ENCODE data around the gene SETD3. TPM values are rescaled to one million over a fixed set of nuclear protein-coding genes. Genes with fewer than 3 reads are reported as not detected.

SETD3 gene
- polyA plus RNA-seq, 1 donor, result 75.6 TPM

DNA sequence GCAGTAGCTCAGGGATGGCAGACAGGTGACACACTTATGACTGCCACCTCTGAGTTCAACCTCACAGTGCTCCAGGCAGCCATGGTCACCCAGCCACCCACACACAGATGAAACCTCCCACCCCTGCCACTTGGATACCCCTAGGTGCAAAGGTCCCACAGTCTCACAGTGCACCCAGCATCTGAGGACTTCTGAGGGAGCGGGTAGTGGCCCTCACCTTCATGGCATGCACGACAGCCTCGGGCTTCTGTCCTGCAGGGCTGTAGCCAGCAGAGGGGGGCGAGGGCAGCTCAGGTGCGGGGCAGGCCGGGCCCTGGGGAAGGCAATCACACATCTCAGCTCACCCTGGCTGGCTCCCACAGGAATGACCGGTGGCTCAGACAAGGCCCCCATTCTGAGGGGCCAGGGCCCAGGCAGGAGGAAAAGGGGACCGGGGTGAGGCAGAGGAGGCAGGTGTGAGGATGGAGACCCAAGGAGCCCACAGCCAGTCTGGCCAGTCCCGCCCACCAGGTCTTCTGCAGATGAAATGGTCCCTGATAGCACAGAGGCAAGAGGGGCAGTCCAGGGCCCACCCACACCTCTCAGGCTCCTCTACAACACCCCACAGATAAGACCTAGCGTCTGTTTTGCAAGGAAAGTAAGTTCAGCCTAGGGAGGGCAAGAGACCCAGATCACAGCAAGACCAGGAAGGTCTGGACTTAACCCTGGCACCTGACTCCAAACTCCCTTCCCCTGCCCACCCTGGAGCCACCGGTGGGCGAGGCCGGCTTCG is 36.4 kb upstream of the SETD3 start:
- DNase-seq (ENCODE audit: low read depth), result no peak

DNA sequence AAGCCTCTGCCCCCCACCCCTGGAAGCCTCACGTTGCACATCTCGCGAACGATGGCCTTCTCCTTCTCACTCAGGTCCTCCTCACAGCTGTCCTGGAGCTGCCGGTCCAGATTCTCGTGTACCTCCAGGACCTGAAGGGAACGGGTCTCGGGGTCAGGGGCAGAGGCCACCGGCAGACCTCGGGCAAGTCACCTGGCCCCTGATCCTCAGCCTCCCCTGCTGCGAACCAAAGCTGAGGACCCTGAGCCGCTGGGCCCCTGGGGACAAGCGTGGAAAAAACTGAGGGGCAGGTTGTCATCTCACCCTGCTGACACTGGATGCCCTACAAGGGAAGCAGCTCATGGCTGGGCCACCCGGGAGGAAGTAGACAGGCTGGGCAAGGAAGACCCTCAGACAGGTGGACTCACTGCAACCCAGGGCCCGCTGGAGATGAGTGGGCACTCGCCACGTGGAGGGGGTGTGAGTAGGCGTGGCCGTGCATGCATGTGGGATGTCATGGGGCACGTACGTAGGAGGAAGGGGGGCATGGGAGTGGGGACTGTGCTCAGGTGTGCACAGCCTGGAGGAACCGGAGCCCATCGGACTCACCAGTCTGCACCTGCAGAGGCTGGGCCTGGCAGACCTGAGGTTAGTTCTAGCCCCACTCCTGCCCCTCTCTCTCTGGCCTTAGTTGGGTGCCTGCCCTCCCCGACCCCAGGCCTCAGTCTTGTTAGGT is 35.7 kb upstream of the SETD3 start:
- DNase-seq (ENCODE audit: low read depth), result no peak

DNA sequence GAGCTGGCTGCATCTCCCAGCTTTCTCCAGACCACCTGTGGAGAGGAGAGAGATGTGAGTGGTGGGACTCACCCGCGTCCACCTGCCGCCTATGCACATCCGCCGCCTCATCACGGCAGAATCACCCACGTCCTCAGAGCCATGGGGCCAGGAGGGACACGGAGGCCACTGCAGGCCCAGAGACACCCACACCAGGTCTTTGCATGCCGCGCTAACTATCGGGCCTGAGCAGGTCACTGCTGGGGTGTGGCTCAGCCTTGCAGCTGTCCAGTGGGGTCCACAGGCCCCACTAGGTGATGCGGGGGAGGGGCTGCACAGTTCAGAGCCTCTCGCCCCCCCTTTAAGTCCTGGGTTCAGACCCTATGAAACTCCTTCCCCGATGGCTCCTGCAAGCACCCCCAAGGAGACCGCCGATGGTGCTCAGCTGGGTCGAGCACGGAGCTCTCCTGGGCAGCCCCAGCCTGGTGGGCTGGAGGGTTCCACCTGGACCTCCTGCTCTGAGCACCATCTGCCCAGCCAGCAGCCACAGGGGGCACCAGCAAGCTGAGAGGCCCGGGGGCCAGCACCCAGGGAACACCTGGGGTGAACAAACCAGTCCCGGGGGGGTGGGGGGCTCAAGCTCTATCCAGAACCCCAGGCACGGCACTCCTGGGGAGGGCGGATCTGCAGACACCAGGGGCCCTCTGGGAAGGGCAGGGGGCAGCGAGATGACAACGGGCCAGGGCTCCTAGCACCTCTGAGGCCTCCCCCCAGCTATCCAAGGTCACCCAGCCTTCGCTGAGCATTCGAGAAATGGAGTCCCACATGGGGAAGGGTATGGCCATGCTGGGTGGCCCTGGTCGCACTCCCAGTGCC is 34.9 kb upstream of the SETD3 start:
- no peak for DNase-seq (ENCODE audit: low read depth)

DNA sequence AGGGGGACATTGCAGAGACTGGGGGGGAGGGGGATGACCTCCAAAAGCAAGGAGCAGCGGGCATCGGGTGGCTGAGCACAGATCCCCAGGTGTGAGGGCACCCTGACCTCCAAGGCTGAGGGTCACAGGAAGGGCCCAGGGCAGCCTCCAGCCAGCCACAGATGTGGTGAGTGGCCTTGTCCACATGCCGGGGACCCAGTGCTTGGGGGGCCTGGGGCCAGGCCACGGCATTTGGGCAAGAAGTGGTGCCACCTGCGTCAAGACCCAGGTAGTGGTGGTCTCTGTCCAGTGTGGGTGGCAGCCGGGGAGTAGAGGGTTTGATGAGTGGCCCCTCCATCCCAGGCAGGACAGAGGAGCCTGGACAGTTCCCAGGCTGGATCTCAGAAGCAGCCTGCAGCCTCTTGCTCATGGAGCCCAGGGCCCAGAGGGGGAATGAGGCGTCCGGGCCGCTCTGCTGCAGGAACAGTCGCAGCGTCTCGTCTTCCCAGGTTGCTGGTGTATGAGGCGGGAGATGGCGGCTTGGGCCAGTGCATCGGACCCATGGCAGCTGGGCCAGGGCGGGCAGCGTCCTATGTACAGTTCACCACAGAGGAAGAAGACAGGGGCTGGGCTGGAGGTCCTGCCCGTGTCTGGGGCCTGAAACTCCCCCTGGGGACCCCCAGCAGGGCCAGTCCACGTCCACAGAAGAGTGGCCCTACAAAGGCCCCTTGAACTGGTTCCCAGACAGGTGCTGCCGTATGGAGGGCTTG is 34.1 kb upstream of the SETD3 start:
- DNase-seq (ENCODE audit: low read depth), result no peak

DNA sequence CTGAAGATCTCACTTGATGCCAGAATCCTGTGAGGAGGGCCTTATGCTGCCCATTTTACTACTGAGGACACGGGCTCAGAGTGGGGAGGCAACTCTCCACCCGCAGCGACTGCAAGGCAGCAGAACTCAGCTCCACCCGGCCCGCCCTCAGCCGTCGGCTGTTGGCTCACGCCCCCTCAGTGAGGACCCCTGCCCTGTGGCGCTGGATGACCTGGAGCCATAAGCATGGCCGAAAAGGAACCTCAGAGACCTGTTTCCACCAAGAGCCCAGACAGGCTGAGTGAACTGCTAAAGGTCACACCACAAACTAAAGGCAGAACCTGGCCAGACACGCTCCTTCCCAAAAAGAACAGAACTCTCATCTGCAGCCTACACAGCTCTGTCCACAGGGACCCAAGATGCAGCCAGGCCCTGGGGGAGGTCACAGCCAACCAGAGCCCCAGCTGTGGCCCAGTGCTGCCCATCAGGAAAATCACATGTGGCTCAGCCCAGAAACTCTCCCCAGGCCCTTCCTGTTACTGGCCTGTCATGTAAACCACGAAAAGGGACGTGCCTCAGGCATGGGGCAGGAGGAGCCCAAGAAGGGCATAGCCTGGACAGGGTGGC is 33.4 kb upstream of the SETD3 start:
- no peak for DNase-seq (ENCODE audit: low read depth)

DNA sequence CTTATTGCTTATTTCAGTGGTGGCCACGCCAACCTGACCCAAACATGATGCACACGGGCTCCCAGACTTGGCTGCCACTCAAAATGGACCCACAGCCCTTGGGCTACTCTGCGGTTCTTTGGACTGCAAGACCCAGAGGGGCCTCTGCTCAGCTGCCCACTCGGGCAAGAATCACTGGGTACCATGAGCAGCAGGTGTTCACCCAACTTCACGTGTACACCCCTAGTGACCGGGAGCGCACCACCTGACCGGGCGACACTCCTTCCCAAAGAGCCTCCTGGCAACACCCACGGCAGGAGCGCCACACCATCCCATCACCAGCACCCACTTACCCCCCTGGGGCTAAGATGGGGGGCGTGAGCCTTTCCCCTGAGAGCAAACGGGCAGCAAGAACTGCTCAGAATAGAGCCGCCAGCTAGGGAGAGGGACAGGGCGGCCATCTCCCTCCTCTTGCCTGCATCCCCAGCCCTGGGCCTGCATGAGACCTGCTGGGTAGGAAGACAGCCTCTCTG is 32.6 kb upstream of the SETD3 start:
- DNase-seq (ENCODE audit: low read depth), result no peak

DNA sequence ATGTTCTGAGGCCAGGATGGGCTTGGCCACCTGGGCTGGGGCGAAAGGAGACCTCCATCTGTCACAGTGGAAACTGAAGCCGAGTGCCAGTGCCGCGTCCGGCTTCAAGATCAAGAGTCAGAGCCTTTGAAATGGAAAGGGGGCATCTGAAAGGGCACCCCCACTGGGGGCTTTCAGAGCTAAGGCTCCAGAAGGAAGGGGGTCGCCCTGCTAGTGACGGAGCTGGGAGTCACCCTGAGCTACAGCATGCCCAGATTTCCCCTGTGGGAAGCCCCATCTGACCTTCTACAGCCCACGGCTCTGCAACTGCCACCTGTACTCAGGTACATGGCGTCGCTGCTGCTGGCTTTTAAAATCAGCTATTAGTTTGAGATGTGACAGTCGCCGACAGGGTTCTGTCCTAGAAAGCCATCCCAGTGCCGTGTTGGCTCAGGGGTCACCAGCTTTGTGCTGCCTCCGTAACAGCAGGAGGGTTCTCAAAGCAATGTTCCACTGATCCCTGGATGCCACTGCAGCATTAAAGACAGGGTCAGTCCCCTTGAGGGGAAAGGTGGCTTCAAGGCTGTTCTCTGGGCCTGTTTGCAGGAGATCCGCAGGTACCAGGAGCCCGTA is 32.0 kb upstream of the SETD3 start:
- no peak for DNase-seq (ENCODE audit: low read depth)

DNA sequence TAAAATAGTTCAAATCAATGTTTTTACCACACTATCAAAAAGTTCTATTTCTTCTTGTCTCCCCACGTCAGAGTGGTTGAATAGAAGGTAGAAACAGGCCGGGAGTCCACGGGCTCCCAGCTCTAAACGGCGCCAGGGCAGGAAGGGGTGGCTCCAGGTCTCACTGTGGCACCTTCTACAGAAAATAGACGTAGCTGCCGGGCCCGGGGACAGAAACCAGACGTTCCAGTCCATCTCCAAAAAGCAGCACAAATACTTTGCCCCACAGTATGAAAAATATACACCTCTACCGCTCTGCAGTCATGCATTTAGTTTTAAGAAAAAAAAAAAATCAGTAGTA is 31.4 kb upstream of the SETD3 start:
- DNase-seq (ENCODE audit: low read depth), result no peak

DNA sequence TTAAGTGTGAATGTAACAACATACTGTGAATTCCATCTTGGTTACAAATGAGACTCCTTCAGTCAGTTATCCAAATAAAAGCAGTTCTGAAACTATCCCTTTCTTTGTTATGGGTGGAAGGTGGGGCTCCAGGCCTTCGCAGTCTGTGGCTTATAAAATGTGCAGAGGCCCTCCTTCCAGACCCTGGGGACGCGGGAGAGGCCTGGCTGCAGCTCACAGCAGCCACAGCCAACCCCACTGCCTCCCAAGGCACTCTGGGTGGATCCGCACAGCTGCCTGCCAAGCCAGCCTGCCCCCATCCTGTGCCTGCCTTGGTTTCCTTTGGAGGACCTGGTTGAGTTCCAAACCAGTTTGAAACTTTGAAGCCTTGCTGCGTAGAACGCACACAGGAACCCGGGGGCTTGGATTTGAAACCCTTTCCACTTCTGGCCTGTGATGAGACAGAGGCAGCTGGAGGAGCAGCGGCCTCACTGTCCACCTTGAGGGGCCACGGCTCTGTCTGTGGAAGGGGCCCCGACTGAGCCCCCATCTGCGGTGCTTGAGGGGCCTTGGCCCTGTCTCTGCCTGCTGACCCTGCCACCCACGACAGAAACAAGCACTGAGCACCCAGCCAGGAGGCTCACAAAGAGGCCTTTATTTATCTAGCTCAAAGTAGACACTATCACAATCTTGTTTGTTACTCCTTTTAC is 30.9 kb upstream of the SETD3 start:
- DNase-seq (ENCODE audit: low read depth), result no peak

DNA sequence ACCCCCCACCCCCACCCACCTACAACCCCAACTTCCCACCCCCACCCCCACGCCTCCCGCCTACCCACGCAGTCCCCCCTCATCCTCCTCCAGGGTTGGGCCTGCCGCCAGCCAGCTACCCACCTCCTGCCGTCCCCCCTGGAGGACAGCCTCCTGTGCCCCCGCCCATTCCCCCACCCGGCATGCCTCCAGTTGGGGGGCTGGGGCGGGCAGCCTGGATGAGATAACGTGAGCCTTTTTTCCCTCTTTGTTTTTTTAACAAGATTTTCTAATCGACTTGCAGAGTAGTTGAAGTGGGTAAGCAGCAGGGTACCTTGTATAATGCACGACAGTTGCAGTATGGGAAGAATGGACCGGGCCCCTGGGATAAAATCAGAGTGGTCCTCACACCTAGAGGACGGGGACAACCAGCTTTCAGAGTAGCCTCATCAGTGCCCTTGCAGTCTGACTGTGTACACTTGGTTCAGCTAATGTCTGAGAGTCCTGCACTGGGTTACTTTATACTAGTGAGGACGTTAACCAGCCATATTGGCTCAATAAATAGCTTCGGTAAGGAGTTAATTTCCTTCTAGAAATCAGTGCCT is 30.0 kb upstream of the SETD3 start:
- DNase-seq (ENCODE audit: low read depth), result no peak

DNA sequence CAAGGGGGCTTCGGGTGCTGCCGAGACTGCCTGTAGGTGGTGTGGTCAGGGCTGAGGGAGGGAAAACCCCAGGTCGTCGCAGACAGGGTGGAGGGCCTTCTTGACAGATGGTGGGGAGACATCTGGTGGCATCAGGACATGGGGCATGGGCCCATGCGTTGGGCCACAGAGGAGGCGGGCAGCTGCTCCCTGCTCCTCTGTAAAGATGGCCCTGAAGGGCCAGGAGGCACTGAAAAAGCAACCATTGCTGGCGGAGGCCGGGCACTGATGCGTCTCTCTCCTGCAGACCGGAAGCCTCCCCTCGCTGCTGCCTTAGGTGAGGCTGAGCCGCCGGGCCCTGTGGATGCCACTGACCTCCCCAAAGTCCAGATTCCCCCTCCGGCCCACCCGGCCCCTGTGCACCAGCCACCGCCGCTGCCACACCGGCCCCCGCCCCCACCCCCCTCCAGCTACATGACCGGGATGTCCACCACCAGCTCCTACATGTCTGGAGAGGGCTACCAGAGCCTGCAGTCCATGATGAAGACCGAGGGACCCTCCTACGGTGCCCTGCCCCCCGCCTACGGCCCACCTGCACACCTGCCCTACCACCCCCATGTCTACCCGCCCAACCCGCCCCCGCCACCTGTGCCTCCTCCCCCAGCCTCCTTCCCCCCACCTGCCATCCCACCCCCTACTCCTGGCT is 29.4 kb upstream of the SETD3 start:
- DNase-seq (ENCODE audit: low read depth), result no peak

DNA sequence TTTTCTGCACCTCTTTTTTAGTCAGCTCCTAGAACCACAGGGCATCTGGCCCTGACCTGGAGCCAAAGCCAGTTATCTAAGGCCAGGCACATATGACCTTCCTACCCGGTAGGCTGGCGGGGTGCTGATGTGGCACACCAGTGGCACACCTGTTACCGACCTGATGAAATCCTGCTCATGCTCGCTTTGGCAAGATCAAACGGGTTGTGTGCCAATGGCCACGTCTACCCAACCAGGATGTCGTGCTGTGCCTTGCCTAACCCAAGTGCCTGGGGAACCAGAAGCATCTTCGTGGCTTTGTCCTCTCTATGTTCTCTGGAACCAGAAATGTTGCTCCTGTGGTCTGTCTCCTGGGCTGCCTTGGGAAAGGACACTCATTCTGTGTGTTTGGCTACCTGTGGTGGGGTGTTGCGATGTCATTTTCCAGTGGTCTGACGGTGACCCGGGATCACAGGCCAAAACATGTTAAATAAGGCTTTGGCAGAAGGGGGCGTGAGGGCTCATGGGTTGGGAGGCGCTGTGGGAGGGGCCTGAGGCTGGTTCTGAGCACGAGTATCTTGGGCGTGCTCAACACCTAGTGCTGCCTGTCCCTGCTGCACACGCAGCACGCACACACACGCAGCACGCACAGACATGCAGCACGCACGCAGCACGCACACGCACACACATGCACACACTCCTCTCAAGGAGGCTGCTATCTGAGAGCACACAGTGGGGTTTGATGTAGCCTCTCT is 28.4 kb upstream of the SETD3 start:
- no peak for DNase-seq (ENCODE audit: low read depth)

DNA sequence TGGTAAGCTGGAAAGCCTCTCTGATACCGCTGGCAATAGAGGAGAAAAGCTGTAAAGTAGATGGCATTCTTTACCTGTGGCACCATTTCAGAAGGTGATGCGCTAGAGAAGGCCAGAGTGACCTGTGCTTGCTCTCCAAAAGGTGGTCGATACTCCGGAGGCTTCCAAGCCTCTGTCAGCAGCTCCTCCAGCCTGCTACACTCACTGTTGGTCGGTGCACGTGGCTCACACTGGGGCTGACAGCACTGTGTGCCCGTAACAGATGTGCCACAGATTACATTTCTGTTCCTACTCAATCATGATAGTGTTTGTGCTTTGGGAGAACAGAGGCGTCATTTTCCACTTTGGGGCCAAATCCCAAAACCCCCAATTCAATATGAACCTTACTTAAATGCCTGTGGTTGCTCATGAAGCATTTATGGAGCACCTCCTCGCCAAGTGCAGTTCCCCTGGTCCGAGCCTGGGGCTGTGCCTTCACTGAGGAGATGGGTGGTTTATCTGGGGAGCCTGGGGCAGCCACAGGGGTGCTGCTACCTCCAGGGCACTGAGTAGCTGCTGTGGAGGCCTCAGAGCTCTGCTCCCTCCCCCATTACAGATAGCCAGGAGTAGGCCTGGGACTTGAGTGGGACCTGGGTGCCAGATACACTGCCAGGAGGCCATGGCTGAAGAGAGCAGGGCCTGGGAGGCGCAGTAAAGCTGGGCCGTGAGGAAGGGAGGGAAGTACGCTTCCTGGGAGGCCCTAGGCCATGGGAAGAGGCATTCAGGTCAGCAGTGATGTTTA is 27.4 kb upstream of the SETD3 start:
- no peak for DNase-seq (ENCODE audit: low read depth)

DNA sequence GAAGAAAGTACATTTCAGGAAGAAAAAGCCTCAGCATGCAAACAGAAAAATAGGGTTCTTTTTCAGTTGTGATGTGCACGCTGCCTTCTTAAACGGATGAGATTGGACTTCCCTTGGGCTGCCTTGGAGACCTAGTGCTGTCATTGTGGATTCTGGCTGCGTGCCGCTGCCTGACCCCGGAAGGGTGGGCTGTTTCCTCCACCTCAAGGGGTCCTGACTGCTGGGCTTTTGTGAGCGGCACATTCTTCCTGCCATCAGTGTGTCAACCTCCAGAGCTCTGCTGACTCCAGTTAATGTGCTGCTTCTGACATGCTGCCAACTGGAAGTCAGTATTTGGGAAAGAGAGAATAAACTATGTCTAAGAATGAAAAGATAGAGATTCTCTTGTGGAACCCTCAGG is 25.6 kb upstream of the SETD3 start:
- no peak for DNase-seq (ENCODE audit: low read depth)

DNA sequence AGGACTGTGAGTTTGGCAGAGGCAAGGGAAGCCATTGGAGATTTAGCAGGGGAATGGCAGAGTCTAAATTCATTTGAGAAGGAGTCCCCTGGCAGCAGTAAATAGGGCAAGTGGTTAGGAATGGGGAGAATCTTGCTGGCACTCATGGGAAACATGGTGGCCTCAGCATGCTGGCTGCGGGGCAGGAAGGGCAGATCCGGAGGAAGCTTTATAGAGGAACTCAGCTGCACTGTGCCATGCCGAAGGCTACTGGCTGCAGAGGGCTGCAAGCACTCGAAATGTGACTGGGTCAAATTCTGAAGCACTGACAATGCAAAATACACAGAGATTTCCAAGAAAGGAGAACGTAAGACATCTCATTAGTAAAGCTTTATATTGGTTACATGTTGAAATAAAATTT is 24.4 kb upstream of the SETD3 start:
- no peak for DNase-seq (ENCODE audit: low read depth)

DNA sequence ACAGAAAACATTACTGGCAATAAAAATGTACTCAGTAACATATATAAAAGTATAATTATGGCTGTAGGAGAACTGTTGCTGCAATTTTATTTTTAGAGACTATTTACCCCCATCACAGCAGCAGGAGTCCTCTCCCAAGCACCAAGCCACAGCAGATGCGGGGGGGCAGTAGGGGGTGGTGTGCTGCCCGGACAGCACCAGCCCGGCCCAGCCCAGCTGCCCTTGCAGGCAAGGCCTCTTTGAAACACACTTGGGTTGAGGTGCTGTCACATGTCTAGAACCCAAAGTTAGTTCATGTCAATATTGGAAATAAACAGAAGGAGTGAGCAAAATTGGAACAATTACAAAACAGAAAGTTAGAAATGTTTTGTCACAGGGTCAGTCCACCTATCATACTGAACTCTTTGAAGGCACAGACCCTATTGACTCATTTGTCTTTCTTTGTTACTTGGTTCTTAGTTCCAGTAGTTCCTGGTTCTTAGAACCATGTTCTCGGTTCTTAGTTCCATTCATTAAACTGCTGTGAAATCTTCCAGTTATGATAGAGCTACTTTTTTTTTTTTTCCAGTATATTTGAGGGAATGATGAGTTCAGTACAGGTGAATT is 23.3 kb upstream of the SETD3 start:
- no peak for DNase-seq (ENCODE audit: low read depth)

DNA sequence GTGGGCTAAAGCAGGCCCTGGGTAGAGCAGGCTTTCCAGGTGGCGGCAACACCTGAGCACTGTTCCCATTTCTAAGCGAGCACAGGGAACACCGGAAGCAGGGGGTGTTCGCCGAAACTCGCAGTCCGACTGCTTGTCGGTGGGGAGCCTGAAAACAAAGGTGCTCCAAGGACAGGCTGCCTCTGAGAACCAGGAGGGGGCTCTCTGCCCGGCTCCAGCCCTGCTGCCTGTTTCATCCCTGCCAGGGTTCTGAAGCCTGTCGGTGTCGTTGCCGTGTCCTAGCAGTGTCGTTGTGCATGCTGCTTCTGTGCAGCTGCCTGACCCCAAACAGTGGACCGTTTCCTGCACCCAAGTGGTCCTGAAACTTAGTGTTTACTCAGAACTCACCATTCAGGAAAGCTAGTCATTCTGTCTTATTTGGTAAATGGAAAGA is 22.3 kb upstream of the SETD3 start:
- DNase-seq (ENCODE audit: low read depth), result no peak
